CD14-positive monocyte (primary cell): ENCODE data around the gene PVALEF. TPM values are rescaled to one million over a fixed set of nuclear protein-coding genes. Genes with fewer than 3 reads are reported as not detected.

Source experiments
- DNase-seq, 3 donors: peaks; one replicate each; pipeline ENCODE4 v3.0.0-alpha.2; 2011 to 2022
- H2AFZ ChIP-seq: 2 replicates; pipeline ENCODE4 v1.6.0; 2012; ENCODE audit warnings: mild to moderate bottlenecking, low read depth, low read length, inconsistent platforms; ENCODE audit not compliant: insufficient read depth, poor library complexity, severe bottlenecking
- H3K27ac ChIP-seq, 2 donors: 1 replicate in 1 of 2; 2 replicates in 1 of 2; pipeline ENCODE4 v1.5.1; 2012 to 2013; ENCODE audit warnings: low read length in 2 of 2, control low read depth in 1 of 2, inconsistent platforms in 1 of 2, low read depth in 1 of 2, mild to moderate bottlenecking in 1 of 2
- H3K27me3 ChIP-seq, 2 donors: one replicate each; pipeline versions ENCODE4 v1.6.0 to v1.6.1; 2011 to 2013; ENCODE audit warnings: low read length in 2 of 2; ENCODE audit not compliant: control insufficient read depth in 2 of 2, insufficient read depth in 2 of 2
- H3K36me3 ChIP-seq, 2 donors: replicated peaks in 1 of 2; 1 replicate in 1 of 2; 2 replicates in 1 of 2; pipeline versions ENCODE4 v1.5.1 to v1.6.1; 2012 to 2013; ENCODE audit warnings: low read length in 2 of 2, control low read depth in 1 of 2, inconsistent platforms in 1 of 2, mild to moderate bottlenecking in 1 of 2; ENCODE audit not compliant: insufficient read depth in 2 of 2, control insufficient read depth in 1 of 2
- H3K4me1 ChIP-seq, 2 donors: 1 replicate in 1 of 2; 2 replicates in 1 of 2; pipeline versions ENCODE4 v1.5.1 to v1.6.1; 2012 to 2013; ENCODE audit warnings: low read length in 2 of 2, control low read depth in 1 of 2, inconsistent platforms in 1 of 2, mild to moderate bottlenecking in 1 of 2, moderate library complexity in 1 of 2; ENCODE audit not compliant: insufficient read depth in 2 of 2, control insufficient read depth in 1 of 2
- H3K4me2 ChIP-seq: replicated peaks from 2 replicates; pipeline ENCODE3; 2012; ENCODE audit warnings: low read length, moderate library complexity, mild to moderate bottlenecking; ENCODE audit not compliant: poor library complexity, severe bottlenecking; ENCODE audit errors: extremely low read depth
- H3K4me3 ChIP-seq, 3 experiments: fragments of 200-600 bp in 1 of 3; sonication (generic) in 1 of 3; replicated peaks in 1 of 3; 1 replicate in 2 of 3; 2 replicates in 1 of 3; pipeline ENCODE4 v1.5.1; 2011 to 2013; ENCODE audit warnings: low read length in 3 of 3, mild to moderate bottlenecking in 3 of 3, control low read depth in 2 of 3, low read depth in 2 of 3, inconsistent platforms in 1 of 3, moderate library complexity in 1 of 3
- H3K79me2 ChIP-seq: 2 replicates; pipeline ENCODE4 v1.6.0; 2012; ENCODE audit warnings: mild to moderate bottlenecking, control low read depth, inconsistent platforms, low read length, moderate library complexity; ENCODE audit not compliant: insufficient read depth
- H3K9ac ChIP-seq: 2 replicates; pipeline ENCODE4 v1.6.0; 2017; ENCODE audit warnings: low read length, mild to moderate bottlenecking; ENCODE audit not compliant: insufficient read depth, poor library complexity, severe bottlenecking
- H3K9me3 ChIP-seq, 2 donors: replicated peaks in 1 of 2; 1 replicate in 1 of 2; 2 replicates in 1 of 2; pipeline versions ENCODE4 v1.5.1 to v1.6.1; 2012 to 2013; ENCODE audit warnings: low read length in 2 of 2, control low read depth in 1 of 2; ENCODE audit not compliant: control insufficient read depth in 1 of 2, insufficient read depth in 1 of 2
- H4K20me1 ChIP-seq: 2 replicates; pipeline ENCODE4 v1.6.0; 2012; ENCODE audit warnings: mild to moderate bottlenecking, low read length, control low read depth, moderate library complexity; ENCODE audit not compliant: insufficient read depth
- H3K27ac Mint-ChIP-seq, 7 donors: one replicate each; pipeline ENCODE4 v1.8.0; 2020; ENCODE audit warnings: mild to moderate bottlenecking in 7 of 7, mixed read lengths in 7 of 7, moderate library complexity in 6 of 7, inconsistent platforms in 2 of 7
- H3K27me3 Mint-ChIP-seq, 3 donors: one replicate each; pipeline ENCODE4 v1.8.0; 2021 to 2022; ENCODE audit warnings: low read depth in 3 of 3, mild to moderate bottlenecking in 3 of 3, mixed read lengths in 3 of 3, moderate library complexity in 3 of 3, inconsistent platforms in 1 of 3
- H3K36me3 Mint-ChIP-seq, 2 donors: one replicate each; pipeline ENCODE4 v1.8.0; 2020; ENCODE audit warnings: mixed read lengths in 2 of 2, inconsistent platforms in 1 of 2, mild to moderate bottlenecking in 1 of 2
- H3K4me1 Mint-ChIP-seq: one replicate; pipeline ENCODE4 v1.8.0; 2020; ENCODE audit warnings: mild to moderate bottlenecking, mixed read lengths
- H3K4me3 Mint-ChIP-seq, 2 donors: one replicate each; pipeline ENCODE4 v1.8.0; 2020; ENCODE audit warnings: mild to moderate bottlenecking in 2 of 2, mixed read lengths in 2 of 2, moderate library complexity in 1 of 2
- H3K9me3 Mint-ChIP-seq, 7 donors: one replicate each; pipeline ENCODE4 v1.8.0; 2020 to 2022; ENCODE audit warnings: mixed read lengths in 7 of 7, mild to moderate bottlenecking in 6 of 7, moderate library complexity in 6 of 7, inconsistent platforms in 2 of 7
- CTCF ChIP-seq: fragments of 200-600 bp; IDR thresholded peaks from one replicate; pipeline ENCODE4 v1.8.0; 2022; ENCODE audit warnings: antibody characterized with exemption, mild to moderate bottlenecking
- WGBS: methylation state at CpG from one replicate; pipeline ENCODE4 v1.1.5; 2013; ENCODE audit warnings: missing lambda C conversion rate; ENCODE audit not compliant: insufficient coverage; 5-methylcytosine and 5-hydroxymethylcytosine counted together
- intact Hi-C, 2 donors: fragments of 100-400 bp; cut with micrococcal nuclease; formaldehyde crosslinking; loops; one replicate each; pipeline versions ENCODE4 v1.15.0 to v1.15.1; 2023
- polyA plus RNA-seq, 3 donors: library from polyadenylated mRNA; depleted of rRNA in 1 of 3; unstranded in 2 of 3; stranded (reverse) in 1 of 3; fragments of 300-500 nt in 2 of 3; fragments of >200 nt in 1 of 3; fragmentation: Illumina TruSeq in 2 of 3; gene quantifications; 1 replicate in 2 of 3; 2 replicates in 1 of 3; pipeline ENCODE4 v1.2.3, GENCODE V29; 2012 to 2021

Gene PVALEF
- polyA plus RNA-seq, 3 donors: not detected

DNA sequence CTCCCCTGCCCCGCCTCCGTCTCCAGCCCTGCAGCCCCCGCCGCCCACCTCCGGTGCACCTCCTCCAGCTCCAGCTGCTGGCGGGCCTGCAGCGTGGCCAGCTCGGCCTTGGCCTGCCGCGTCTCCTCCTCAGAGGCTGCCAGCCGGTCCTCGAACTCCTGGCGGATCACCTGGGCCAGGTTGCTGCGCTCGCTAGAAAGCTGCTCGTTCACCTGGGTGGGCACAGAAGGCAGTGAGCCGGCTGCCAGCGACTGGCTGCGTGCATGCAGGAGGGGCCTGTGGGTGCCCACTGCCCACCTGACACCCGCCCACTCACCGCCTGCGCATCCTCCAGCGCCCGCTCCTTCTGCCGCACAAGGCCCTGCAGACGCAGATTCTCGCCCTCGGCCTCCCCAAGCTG is 25.3 kb downstream of the PVALEF start:
- 97% methylated on average over 28 of the region's 28 CpGs for WGBS
- no peak overlapping the region for H3K9ac ChIP-seq
- H3K36me3 Mint-ChIP-seq: peaks cover 2 to 21% of the 10 kb centered on the region in 2 donors
- no peak overlapping the region for H2AFZ ChIP-seq
- no peaks in the 10 kb centered on the region for H3K4me1 Mint-ChIP-seq
- no peaks in the 10 kb centered on the region for H3K79me2 ChIP-seq
- H3K4me3 ChIP-seq: no peak overlapping the region
- H3K36me3 ChIP-seq: peaks cover 0 to 3% of the 10 kb centered on the region in 2 donors
- TF ChIP-seq CTCF: no peak
- peaks cover 0 to 3% (median 0%) of the 10 kb centered on the region in 3 donors for H3K27me3 Mint-ChIP-seq
- H3K9me3 ChIP-seq: no peaks in the 10 kb centered on the region
- H4K20me1 ChIP-seq: no peaks in the 10 kb centered on the region
- no peak overlapping the region for H3K27ac Mint-ChIP-seq
- intact Hi-C loops: no loop called here
- no peak for DNase-seq
- no peak overlapping the region for H3K4me3 Mint-ChIP-seq
- H3K27me3 ChIP-seq: peaks cover 0 to under 1% of the 10 kb centered on the region in 2 donors
- H3K27ac ChIP-seq: no peak overlapping the region
- H3K9me3 Mint-ChIP-seq: no peaks in the 10 kb centered on the region
- H3K4me1 ChIP-seq: no peaks in the 10 kb centered on the region
- H3K4me2 ChIP-seq: no peak overlapping the region

DNA sequence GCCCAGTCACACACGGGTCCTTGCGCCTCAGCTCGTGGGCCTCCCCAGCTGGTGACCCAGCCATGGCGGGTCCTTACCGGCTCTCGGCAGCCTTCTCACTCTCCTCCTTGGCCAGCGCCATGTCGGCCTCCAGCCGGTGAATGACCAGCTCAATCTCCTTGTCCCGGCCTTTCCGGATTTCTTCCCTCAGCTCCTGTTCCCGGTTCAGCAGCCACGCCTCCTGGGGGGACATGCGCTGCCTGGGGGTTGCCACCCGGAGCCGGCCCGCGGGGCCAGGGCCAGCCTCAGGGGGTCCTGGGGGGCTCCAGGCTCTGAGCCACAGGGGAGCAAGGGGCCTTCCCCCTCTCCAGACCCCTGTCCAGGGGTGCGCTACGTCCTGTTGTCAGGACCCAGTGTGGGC is 25.8 kb downstream of the PVALEF start:
- no peaks in the 10 kb centered on the region for H3K9me3 ChIP-seq
- Mint-ChIP-seq H3K36me3 (peaks cover 2 to 22% of the 10 kb centered on the region in 2 donors), H3K27me3 (peaks cover 0 to 2% (median 0%) of the 10 kb centered on the region in 3 donors), H3K4me1 (no peaks in the 10 kb centered on the region), H3K4me3 (no peak overlapping the region), H3K9me3 (no peaks in the 10 kb centered on the region), H3K27ac (no peak overlapping the region)
- H3K36me3 ChIP-seq: peaks cover 0 to 3% of the 10 kb centered on the region in 2 donors
- 97% methylated on average over 14 of the region's 20 CpGs for WGBS
- DNase-seq: no peak
- TF ChIP-seq CTCF: no peak
- no peaks in the 10 kb centered on the region for H3K27me3 ChIP-seq
- no peaks in the 10 kb centered on the region for H3K4me1 ChIP-seq
- intact Hi-C loops: no loop called here
- H4K20me1 ChIP-seq: no peaks in the 10 kb centered on the region
- no peak overlapping the region for H3K9ac ChIP-seq
- no peak overlapping the region for H2AFZ ChIP-seq
- H3K4me2 ChIP-seq: no peak overlapping the region
- H3K4me3 ChIP-seq: no peak overlapping the region
- no peaks in the 10 kb centered on the region for H3K79me2 ChIP-seq
- H3K27ac ChIP-seq: no peak overlapping the region
